Fibroblast of lung (primary cell): Measurements from ENCODE around the gene SPARC. TPM values are rescaled to one million over a fixed set of nuclear protein-coding genes. Genes with fewer than 3 reads are reported as not detected.

Source experiments
- DNase-seq, 2 donors: peaks; one replicate each; pipeline versions ENCODE4 v3.0.0 to v3.0.0-alpha.2; 2010; ENCODE audit warnings: low read depth in 2 of 2
- H2AFZ ChIP-seq: 2 replicates; pipeline ENCODE4 v1.5.1; 2012; ENCODE audit warnings: low read length, control low read depth, inconsistent platforms
- H3K27ac ChIP-seq: 2 replicates; pipeline ENCODE4 v1.5.1; 2011; ENCODE audit warnings: low read length, control low read depth; ENCODE audit not compliant: insufficient read depth
- H3K27me3 ChIP-seq: 2 replicates; pipeline ENCODE4 v1.5.1; 2011; ENCODE audit warnings: mild to moderate bottlenecking, low read length; ENCODE audit not compliant: control insufficient read depth, insufficient read depth
- H3K36me3 ChIP-seq: 2 replicates; pipeline ENCODE4 v1.5.1; 2011; ENCODE audit warnings: low read length; ENCODE audit not compliant: control insufficient read depth, insufficient read depth
- H3K4me1 ChIP-seq: 2 replicates; pipeline ENCODE4 v1.5.1; 2011; ENCODE audit warnings: low read length; ENCODE audit not compliant: control insufficient read depth, insufficient read depth; ENCODE audit errors: extremely low read depth
- H3K4me2 ChIP-seq: 2 replicates; pipeline ENCODE4 v1.5.1; 2011; ENCODE audit warnings: low read length, control low read depth; ENCODE audit not compliant: insufficient read depth; ENCODE audit errors: extremely low read depth
- H3K4me3 ChIP-seq, 4 experiments: fragments of 200-600 bp in 1 of 4; sonication (generic) in 1 of 4; replicated peaks in 1 of 4; 2 replicates each; pipeline ENCODE4 v1.5.1; 2011 to 2016; ENCODE audit warnings: low read length in 4 of 4, low read depth in 3 of 4, mild to moderate bottlenecking in 3 of 4, control low read depth in 2 of 4, inconsistent platforms in 1 of 4, mixed read lengths in 1 of 4; ENCODE audit not compliant: insufficient read depth in 1 of 4; ENCODE audit errors: control extremely low read depth in 1 of 4
- H3K79me2 ChIP-seq: 2 replicates; pipeline ENCODE4 v1.5.1; 2012; ENCODE audit warnings: mild to moderate bottlenecking, low read length, inconsistent platforms; ENCODE audit not compliant: control insufficient read depth, insufficient read depth
- H3K9ac ChIP-seq: 2 replicates; pipeline ENCODE4 v1.5.1; 2011; ENCODE audit warnings: mild to moderate bottlenecking, low read length, control low read depth; ENCODE audit not compliant: insufficient read depth
- H3K9me3 ChIP-seq: 2 replicates; pipeline ENCODE4 v1.5.1; 2012; ENCODE audit warnings: low read depth, low read length; ENCODE audit not compliant: control insufficient read depth, insufficient read depth
- H4K20me1 ChIP-seq: 2 replicates; pipeline ENCODE4 v1.5.1; 2011; ENCODE audit warnings: low read length; ENCODE audit not compliant: control insufficient read depth, insufficient read depth; ENCODE audit errors: extremely low read depth
- EZH2 ChIP-seq: IDR thresholded peaks from 2 replicates; pipeline ENCODE4 v1.5.1; 2012; ENCODE audit warnings: low read length, control low read depth, mild to moderate bottlenecking; ENCODE audit errors: missing control alignments
- polyA plus RNA-seq, 2 donors: library from polyadenylated mRNA; depleted of rRNA in 1 of 2; stranded (reverse) in 1 of 2; unstranded in 1 of 2; fragments of >200 nt; gene quantifications; 2 replicates each; pipeline ENCODE4 v1.2.1, GENCODE V29; 2011 to 2012; ENCODE audit warnings: missing spikeins in 1 of 2
- total RNA-seq: library from RNA; depleted of rRNA; stranded (reverse); fragments of >200 nt; gene quantifications from 2 replicates; pipeline ENCODE4 v1.2.1, GENCODE V29; 2014
- TF ChIP-seq, protein P1 (sequence below), 2 donors: IDR thresholded peaks in 1 of 2; conservative IDR thresholded peaks in 1 of 2; 1 replicate in 1 of 2; 2 replicates in 1 of 2; pipeline ENCODE4 v1.5.1; 2011 to 2012; ENCODE audit warnings: low read length in 2 of 2, control low read depth in 1 of 2, inconsistent platforms in 1 of 2, low read depth in 1 of 2, mild to moderate bottlenecking in 1 of 2

The SPARC gene
- total and polyA plus RNA-seq, 2 donors (not counting 1 experiment from before 2014, with no cell fraction given) = 408 to 6,513 TPM

DNA sequence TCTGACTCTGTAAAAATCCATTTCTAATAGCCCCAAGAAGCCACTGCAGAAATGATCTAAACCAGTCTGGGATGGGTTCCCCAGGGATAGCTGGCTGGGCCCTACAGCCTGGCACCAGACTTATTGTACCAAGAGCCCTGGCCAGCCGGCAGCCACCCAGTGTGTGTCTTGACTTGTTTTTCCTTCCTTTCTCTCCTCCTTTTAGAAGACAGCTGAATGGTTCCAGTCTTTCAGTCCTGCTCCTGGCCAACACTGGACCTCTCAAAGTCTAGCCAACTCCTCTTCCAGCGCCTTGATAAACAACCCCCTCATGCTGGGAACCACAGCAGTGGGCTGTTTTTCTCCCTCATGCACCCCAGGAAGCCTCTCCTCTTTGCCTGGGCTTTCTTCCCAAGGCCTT lies 37.6 kb upstream of the SPARC start:
- no peak overlapping the region for H3K4me3 ChIP-seq
- no peak for DNase-seq

DNA sequence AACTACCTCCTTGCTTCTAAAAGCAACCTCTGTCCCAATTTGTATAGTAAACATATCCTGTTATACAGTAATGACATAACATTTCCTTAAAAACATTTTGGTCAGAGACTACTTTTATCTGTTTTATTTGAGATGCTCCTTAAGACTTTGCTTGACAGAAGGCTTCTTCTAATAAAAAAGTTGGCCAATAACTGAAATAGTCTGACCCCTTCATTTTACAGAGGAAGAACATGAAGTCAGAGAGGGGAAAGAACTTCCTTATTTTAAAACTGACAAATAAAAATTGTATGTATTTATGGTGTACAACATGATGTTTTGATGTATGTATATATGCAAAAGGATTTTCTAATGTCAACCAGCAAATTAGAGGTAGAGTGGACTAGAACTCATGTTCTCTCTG lies 35.8 kb upstream of the SPARC start:
- Histone ChIP-seq H2AFZ (no peak overlapping the region), H4K20me1 (no peaks in the 10 kb centered on the region), H3K36me3 (no peaks in the 10 kb centered on the region), H3K4me2 (no peak overlapping the region), H3K79me2 (no peaks in the 10 kb centered on the region), H3K9ac (no peak overlapping the region), H3K4me3 (no peak overlapping the region), H3K9me3 (no peaks in the 10 kb centered on the region), H3K27ac (no peak overlapping the region), H3K4me1 (peaks cover 13% of the 10 kb centered on the region), H3K27me3 (no peaks in the 10 kb centered on the region)
- TF ChIP-seq EZH2 = no peak
- TF ChIP-seq, protein P1, sequence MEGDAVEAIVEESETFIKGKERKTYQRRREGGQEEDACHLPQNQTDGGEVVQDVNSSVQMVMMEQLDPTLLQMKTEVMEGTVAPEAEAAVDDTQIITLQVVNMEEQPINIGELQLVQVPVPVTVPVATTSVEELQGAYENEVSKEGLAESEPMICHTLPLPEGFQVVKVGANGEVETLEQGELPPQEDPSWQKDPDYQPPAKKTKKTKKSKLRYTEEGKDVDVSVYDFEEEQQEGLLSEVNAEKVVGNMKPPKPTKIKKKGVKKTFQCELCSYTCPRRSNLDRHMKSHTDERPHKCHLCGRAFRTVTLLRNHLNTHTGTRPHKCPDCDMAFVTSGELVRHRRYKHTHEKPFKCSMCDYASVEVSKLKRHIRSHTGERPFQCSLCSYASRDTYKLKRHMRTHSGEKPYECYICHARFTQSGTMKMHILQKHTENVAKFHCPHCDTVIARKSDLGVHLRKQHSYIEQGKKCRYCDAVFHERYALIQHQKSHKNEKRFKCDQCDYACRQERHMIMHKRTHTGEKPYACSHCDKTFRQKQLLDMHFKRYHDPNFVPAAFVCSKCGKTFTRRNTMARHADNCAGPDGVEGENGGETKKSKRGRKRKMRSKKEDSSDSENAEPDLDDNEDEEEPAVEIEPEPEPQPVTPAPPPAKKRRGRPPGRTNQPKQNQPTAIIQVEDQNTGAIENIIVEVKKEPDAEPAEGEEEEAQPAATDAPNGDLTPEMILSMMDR (conservative IDR thresholded peaks at IDR 0.05 in 1 of 2, IDR thresholded peaks at IDR 0.05 in 1 of 2; ENCODE audit: low read depth in 1 of 2, low read length in 2 of 2) = no peak
- no peak for DNase-seq

More for the DNA sequence above, 37.6 kb upstream of the SPARC start:
- Histone ChIP-seq H3K79me2 (no peaks in the 10 kb centered on the region), H3K4me1 (no peaks in the 10 kb centered on the region), H3K9ac (no peak overlapping the region), H3K36me3 (no peaks in the 10 kb centered on the region), H3K9me3 (no peaks in the 10 kb centered on the region), H3K27ac (no peak overlapping the region), H3K27me3 (no peaks in the 10 kb centered on the region), H2AFZ (no peak overlapping the region), H4K20me1 (no peaks in the 10 kb centered on the region), H3K4me2 (no peak overlapping the region)
- no peak for TF ChIP-seq EZH2
- TF ChIP-seq, protein P1 (conservative IDR thresholded peaks at IDR 0.05 in 1 of 2, IDR thresholded peaks at IDR 0.05 in 1 of 2; ENCODE audit: low read depth in 1 of 2, low read length in 2 of 2) = no peak

DNA sequence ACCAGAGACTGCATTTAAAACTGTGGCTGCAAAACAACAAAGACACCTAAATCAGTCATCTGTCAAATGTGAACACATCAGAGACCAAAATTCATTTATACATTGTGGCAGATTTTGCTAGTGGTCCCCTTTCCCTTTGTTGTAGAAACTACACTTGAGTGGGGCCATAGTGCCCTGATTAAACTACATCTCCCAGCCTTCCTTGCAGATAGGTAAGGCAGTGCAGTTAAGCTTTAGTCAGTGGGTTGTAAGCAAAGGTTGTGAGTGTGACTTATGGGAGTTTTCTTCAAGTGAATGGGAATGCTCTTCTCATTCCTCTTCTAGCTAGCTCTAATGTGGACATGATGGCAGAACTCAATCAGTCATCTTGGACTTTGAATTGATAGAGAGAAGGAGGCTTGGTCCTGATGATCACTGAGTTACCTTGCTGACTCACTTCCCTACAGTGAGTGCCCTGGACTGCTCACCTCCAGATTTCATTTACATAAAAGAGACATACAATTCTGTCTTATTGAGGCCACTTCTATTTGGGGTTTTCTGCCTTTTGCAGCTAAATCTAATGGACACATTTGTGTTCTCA lies 35.2 kb upstream of the SPARC start:
- no peak for DNase-seq
- TF ChIP-seq, protein P1 (conservative IDR thresholded peaks at IDR 0.05 in 1 of 2, IDR thresholded peaks at IDR 0.05 in 1 of 2; ENCODE audit: low read depth in 1 of 2, low read length in 2 of 2) = no peak
- TF ChIP-seq EZH2 = no peak
- H3K79me2 ChIP-seq = no peaks in the 10 kb centered on the region
- H3K27ac ChIP-seq = no peak overlapping the region
- H3K9ac ChIP-seq = no peak overlapping the region
- H2AFZ ChIP-seq = no peak overlapping the region
- H3K36me3 ChIP-seq = no peaks in the 10 kb centered on the region
- H3K4me1 ChIP-seq = peaks cover 13% of the 10 kb centered on the region
- no peak overlapping the region for H3K4me2 ChIP-seq
- H3K4me3 ChIP-seq = no peak overlapping the region
- H3K9me3 ChIP-seq = no peaks in the 10 kb centered on the region
- no peaks in the 10 kb centered on the region for H4K20me1 ChIP-seq
- H3K27me3 ChIP-seq = no peaks in the 10 kb centered on the region
